ENCODE results near the gene METTL8.
"Not testable (repeated sequence)": the region's sequence is repeated elsewhere in the genome, so short reads cannot be mapped to it uniquely, and the experiment has no call there.

METTL8 gene

DNA sequence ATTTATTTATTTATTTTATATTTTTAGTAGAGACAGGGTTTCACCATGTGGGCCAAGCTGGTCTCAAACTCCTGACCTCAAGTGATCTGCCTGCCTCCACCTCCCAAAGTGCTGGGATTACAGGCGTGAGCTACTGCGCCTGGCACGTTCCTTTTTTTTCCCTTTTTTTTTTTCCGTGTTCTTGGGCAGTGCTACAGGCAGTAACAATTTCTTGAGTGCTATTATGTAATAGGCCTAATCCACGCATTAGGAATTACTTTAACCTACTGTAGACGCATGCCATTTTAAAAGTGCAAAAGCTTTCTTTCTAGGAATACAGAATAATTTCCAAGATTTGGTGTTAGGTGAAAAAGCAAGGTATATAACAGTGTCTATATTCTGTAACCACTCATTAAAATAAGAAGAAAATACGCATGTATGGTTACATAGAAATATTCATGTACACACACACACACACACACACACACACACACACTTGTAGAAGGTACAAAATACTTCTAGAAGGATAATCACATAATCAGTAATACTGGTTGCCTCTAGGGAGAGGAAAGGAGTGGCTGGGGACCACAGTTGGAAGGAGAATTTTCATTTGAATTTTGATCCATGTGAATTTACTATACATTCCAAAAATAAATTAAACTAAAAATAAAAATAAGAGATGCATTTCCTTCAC, 92.3 kb downstream of the METTL8 start:
- no peak for DNase-seq

DNA sequence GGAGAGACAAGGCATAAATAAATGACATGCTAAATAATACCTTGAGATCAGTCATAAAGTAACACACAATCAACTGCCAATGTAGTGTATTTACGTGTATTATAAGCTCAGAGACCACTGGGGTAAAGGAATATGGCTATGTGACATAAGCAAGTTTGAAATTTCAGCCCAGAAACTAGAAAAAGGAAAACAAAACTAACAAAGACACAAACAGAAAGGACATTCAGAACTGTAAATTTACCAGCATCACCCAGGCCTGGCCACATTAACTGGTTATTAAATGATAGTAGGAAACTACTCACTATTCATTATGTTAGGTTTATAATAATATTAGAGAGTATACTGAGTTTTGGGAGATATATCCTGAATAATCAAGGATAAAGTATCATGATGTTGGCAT, 98.8 kb downstream of the METTL8 start:
- DNase-seq = no peak

DNA sequence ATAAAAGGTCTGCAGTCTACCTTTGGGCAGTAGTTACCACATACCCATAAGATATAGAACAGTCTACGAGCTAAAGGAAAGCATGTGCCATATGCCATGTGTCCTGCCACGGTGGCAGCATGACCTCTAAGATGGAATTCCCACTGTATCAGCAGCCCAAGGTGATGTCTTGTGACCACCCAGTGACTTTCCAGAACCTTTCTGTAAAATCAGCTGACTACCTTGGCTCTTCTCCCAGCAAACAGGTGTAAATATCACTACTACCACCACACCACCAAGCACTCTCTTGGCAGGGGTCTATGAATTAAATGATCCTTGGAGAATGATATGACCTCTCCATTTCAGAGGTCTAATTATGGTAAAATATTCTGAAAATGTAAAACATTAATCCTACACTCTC, 99.6 kb downstream of the METTL8 start:
- no peak for DNase-seq

DNA sequence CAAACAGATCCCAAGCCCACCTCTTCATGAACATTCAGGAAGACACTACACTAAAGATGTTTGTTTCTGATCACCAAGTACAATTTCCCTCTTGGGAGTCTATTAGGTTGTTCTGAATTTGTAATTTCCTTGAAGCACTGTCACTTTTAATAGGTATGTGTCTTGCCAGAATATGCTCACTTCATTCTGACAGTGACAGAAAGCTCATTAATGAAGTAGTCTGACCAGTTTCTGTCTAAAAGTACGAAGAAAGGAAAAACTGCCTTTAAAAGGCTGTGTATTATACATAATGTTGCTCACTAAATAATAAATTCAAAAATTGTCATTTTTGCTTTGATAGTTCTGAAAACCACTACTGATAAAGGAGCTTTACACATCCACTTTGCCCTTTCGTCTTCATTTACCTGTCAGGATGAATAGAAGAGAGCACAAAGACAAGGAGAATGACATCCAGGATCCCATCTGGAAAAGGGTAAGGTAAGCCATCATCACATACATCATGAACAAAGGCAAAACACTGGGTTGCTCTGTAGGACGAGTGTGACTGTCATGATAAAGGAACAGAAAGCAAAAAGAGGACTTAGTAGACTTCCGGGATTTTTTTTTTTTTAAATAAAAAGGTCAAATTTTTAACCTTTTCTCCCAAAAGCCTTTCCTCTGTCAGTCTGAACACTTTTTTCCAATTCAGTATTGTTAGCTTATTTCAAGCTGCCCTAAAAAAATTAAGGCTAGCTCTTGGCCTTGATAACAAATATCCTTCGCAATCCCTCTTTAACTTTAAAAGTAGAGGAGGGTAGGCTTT, 103.4 kb downstream of the METTL8 start:
- no peak for DNase-seq

DNA sequence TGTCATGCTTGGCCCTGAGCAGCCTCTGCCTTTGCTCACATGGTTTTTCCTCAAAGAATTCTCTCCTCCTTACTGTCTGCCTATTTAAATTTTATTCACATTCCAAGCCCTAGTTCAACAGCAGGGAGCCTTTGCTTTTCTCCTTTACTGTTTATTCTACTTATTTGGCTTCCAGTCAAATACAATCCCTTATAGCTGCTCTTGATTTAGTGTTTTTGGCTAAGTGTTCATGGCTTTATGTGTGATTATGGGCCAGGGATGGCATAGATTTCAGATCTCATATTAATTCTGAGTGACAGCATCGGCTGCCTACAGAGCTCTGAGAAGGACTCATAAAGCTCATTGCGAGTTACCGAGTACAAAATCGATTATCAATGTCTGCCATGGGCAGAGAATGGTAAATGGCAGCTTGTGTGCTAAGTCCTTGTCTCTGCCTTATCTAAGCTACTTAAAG, 106.7 kb downstream of the METTL8 start:
- DNase-seq = no peak

DNA sequence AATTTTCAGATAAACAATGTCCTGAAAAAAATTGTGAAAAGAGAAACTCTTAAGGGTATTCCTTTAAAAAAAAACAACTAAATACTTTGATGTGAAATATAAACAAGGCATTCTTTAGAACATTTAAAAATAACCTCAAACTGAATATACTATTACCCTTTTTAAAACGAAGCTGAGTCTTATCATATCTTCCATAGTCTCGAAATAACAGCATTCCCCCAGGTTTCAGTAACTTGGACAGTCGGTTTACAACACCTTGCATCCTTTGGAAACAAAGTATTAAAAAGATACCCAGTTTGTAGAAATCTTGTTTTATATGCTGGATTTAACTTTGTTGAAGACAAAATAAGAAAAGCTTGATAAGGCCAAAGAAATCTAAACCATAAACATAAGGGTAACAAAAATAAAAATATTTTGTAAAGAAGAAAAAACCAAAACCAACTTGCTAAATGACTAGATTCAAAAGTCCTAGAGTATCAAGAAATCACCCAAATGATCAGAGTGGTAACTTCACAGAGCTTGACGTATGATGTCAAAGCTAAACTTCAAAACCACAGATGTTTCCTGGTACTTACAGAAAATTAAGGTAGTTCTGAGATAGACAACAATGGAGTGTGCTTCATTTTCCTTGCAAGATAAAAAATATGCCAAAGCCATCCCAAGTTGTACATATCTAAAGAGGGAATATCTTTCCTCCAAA, 107.8 kb downstream of the METTL8 start:
- DNase-seq = no peak

DNA sequence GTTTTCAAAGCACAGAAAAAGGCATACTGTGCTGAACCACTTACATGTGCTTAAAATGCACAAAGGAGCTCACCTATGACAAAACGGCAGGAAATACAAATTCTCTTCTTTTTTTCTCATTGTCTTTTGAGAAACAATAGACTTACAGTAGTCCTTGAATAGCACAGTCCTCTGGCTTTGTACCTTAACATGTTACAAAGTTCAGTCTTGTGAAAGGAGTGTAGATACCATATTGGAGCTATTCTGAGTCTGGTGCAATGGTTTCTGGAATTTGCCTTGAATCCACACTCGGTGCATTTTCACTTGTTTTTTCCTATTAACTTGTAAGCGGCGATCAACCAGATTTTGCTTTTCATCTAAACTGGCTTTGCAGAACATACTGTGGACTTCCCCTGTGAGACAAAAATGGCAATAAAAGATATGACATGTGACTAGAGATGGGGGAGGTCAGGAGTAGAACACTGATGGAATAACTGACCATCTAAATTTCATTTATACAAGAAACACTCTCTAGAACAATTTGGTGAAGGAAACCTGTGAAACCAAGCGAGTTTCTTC, 109.7 kb downstream of the METTL8 start:
- no peak for DNase-seq

DNA sequence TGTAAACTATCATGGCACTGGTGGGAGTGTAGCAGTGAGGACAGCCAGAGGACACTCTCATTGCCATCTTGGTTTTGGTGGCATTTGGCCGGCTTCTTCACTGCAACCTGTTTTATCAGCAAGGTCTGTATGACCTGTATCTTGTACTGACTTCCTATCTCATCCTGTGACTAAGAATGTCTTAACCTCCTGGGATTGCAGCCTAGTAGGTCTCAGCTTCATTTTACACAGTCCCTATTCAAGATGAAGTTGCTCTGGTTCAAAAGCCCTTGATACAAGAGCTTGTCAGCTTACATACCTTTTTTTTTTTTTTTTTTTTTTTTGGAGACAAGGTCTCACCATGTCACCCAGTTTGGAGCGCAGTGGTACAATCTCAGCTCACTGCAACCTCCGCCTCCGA, 110.9 kb downstream of the METTL8 start:
- no peak for DNase-seq

DNA sequence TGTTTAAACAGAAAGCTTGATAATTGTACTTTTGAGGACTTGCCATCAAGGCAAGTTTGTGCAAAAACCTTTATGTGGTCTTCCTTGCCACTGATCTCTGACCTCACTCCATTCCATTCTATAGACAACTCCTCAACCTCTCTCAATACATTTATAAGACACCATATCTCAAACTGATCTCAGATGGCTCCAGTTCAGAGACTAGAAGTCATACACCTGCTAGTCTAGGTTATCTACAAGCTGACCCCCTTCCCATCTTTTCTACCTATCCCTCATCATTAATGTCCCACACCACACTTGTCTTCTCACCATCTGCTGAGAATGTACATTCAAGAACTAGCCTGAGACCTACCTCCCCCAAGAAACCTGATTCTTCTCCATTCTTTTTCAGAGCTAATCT, 113.1 kb downstream of the METTL8 start:
- no peak for DNase-seq

DNA sequence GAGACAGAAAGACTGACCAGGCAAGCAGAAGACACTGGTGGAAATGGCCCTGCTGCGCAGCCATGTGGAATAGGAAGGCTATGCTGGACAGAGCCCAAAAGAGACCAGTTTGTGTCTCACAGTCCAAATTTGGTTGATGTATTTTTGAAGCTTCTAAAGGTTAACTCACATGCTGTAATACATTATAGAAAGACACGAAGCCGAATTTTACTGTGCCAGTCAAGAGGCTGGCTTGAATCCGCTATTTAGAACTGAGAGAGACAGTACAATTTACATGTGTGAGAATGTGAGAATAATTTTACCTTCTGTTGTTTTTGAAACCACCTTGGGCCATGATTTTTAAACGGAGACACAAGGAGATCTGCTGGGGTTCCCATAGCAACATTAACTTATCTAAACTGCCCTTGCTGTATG, 113.6 kb downstream of the METTL8 start:
- DNase-seq = no peak

DNA sequence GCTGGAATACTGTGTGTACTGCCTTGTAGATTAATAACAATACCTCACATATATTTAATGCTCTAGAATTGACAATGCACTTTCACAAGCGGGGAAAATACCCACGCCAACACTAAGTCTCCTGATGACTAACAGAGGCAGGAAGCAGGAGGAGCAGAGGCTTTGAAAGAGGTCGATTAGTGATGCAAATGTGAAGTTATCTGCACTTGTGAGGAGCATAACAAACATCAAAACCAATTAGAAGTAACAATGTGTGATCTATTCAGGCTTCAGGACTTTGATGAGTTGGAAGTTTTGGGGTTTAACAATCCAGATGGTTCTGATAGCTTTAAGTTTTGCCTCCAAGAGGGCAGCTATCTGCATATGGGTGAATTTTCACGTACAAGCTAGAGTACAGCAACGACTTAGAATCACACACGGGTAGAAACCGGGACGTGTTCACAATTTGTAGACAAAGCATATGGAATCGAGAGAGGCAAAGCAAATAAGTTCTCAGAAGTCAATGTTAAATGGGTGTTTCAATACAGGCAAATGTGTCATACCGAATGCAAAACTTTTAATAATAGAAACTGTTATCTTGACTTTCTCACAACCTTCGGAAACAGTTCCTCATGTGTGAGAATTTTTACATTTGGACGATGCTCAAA, 114.5 kb downstream of the METTL8 start:
- no peak for DNase-seq

DNA sequence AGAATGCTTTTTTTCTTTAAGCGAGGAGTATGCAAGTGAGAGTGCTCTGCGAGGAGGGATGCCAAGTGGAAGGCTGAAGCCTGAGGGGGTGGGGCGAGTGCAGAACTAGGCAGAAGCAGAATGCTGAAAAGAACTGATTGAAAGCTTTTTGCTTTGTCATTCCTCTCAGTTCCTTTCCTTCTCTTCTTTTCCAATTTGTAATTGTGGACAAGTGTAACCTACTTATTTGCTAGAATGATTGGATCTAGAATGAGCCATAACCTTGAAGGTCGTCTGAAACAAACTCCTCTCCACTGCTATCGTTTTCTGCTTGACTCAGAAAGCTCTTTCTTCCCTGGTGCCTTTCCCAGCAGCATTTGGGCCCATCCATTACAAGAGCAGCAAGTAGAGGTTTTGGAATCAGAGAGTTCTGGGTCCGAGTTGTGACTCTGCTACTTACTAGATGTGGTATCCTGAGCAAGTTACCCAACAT, 115.3 kb downstream of the METTL8 start:
- DNase-seq = no peak

DNA sequence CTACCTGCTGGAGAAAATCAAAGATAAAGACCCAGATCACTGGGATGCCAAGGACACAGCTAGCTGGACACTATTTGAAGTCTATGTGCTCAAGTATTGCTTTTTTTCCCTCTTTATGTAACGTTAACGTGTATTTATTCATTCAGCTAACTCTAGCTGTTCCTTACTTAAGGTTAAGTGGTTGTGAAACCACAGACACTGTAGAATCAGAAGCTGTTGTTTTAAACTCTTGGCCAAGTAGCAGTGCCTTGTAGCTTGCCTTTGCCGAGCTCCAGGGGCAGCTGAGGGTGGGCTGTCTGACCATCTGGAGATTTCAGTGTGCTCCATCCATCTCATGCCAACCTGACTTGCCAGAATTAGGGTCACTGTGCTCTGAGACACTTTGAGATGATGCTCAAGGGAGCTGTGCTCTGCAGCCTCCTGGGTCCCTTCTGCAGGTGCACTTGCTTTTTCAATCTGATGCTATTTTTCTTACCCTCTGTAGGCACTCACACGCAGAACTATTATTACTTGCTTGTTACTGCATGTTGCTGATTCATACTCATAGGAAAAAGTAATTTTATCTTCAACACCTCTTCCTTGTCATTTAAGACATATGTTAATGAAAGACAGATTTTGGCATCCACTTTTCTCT, 116.2 kb downstream of the METTL8 start:
- DNase-seq = no peak

DNA sequence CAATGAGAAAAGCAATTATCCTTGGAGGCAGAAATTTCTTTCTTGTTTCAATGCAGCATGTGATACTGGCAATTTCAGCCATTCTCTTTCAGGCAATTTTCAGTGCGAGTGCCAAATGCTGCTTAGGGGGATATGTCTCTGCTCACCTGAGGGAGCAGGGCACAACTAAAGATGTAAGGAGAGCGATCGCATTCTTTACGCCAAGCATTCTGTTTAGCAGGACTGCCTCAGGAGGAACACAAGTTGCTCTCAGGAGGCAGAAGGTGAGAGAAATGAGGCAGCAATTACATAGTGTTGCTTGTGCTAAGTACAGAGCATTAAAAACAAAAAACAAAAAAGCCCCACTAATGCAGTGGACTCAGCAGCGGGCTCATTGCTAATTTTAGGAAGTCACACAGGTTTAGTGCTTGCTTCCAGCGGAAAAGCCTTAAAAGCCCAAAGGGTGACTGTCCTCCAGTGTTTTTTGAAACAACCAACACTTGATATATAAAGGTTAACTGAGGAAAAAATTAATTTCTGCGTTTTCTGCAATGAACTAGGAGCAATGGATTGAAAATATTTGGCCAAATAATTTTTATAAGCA, 116.9 kb downstream of the METTL8 start:
- DNase-seq = no peak

DNA sequence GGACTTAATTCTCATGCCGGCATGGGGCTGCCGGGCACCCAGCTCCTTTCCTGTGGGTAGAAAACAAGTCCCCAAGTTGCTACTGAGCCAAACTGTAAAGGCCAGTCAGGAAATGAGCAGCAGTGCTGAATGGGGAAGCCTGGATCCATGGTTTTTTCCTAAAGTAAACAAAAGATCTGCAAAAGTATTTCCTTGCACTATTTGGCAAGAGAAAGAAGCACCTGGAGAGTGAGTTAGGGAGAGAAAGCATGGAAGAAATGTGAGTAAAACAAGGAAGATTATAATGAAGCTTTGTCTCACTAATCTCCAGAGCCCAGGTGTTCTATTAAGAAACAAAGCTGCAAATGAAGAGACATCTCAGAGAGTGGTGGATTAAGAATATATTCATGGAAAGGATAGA, 117.6 kb downstream of the METTL8 start:
- DNase-seq = no peak

DNA sequence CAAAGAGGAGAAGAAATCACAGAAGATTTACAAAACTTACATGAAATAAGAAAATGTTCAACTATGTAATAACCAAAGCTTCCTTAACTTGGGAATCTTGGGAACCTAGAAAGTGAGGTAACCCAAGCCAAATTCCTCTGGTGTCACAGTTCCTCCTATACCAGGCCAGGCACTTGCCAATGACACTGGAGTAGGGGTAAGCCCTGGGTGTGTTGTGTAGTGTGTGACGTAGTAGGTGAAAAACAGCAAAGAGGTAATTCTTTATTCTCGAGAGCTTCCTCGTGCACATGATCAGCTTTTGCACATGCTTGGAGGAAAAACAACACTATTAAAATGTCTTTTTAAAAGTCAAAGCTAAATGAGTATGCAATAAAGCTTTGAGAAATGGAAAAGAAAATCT, 118.0 kb downstream of the METTL8 start:
- no peak for DNase-seq

DNA sequence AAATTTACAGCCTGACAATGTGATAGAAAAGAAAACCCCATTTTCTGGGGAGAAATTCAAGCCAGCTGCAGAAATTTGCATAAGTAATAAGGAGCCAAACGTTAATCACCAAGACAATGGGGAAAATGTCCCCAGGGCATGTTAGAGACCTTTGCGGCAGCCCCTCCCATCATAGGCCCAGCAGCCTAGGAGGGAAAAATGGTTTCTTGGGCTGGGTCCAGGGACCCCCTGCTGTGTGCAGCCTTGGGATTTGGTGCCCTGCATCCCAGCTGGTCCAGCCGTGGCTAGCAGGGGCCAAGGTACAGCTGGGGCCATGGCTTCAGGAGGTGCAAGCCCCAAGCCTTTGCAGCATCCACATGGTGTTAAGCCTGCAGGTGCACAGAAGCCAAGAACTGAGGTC, 121.6 kb downstream of the METTL8 start:
- DNase-seq = not testable (repeated sequence)

DNA sequence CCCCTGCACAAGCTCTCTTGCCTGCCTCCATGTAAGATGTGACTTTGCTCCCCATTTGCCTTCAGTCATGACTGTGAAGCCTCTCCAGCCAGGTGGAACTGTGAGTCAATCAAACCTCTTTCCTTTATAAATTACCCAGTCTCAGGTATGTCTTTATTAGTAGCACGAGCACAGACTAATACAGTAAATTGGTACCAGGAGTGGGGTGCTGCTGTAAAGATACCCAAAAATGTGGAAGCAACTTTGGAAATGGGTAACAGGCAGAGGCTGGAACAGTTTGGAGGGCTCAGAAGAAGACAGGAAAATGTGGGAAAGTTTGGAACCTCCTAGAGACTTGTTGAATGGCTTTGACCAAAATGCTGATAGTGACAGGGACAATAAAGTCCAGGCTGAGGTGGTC, 122.2 kb downstream of the METTL8 start:
- not testable (repeated sequence) for DNase-seq

DNA sequence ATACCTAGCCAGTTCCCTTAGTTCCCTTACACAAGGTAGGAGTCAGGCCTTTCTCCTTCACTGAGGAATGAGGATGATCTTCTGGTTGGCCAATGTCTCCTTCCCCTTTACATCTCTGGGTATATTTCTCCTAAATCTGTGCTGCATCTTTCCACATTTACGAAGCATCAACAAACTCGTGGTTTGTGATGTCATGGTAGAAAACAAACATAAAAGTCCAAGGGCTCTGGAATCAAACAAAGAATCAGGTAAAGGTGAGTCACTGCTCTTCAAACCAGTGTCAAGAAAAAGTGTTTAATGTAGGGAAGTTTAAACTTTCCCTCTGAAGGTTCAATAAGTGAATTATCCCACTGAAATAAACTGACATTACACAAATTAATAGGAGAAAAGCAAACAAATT, 122.9 kb downstream of the METTL8 start:
- no peak for DNase-seq

DNA sequence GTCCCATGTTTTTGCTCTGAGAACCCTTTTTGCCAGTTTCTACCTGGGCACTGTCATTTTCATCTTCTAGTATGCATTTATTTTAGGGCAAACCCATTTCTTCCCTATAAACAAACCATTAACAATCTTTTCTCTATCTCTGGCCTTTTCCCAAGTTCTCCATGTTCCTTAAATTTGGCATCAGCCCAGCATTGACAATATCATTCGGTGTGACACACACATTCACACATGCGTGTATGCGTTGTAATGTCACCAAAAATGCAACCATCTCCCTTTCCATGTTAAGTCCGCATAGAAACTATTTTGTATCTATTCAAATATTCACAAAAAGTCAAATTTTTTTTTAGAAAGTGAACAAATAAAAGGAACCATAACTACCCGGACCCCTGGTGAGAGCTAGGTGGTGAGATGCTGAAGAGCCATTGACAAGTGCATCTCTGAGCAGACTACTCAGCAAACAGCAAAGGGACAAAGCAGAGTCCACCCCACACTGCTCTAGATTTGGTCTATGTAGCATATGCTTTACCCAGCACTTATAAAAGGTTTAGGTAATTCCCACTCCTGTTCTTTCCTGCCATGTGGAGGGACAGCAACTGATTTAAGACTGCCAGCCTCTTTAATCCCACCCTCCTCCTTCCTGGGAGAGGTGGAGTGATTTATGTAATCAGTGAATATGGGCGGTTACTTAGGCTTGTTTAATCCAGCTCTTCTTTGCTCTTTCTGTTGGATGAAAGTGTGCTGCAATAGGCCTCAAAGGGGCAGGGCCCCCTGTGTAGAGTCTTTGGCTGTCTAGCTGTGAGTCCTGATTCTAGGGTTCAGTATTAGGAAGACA, 124.1 kb downstream of the METTL8 start:
- DNase-seq = no peak
